ENCODE data around the gene RFXANK.
A peak's percentile ranks its signal among the peaks of the same experiment; 100 is the strongest.

Gene RFXANK

DNA sequence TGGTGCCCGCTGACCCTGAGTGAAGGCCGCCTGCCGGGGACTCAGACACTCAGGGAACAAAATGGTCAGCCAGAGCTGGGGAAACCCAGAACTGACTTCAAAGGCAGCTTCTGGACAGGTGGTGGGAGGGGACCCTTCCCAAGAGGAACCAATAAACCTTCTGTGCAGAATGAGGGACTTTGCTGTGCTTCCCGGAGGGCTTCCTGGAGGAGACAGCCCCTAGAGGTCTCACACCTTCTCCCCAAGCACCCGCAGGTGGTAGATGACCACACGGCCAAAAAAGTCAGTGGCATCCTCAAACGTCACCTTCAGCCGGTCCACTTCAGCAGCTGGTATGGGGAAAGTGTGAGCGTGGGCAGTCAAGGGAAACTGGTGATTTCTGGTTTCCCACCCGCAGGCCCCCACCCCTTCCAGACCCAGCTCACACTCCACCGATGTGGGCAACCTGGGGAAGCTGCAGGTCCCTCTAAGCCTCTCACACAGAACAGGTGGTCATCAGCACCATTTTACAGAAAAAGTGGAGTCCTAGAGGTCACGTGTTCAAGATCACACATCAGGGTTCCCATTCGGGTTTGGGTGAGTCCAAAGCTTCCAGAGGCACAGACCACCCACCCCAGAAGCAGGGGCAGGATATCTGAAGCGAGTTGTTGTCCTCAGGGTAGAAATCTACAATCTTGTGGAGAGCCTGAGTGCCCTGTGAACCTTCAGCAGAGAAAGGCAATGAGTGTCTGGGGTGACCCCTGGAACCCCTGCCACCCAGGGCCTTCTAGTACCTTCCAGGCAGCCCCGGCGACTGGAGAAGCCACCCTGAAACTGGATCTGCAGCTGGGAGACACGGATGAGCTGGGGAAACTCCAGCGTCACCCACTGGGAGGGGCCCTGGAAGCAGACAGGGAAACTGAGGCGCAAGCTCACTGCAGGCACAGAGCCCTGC, 9.9 kb downstream of the RFXANK start:
- no peak for TF ChIP-seq CTCF (IDR thresholded peaks at IDR 0.05; ENCODE audit: low read depth, low read length)
- peak overlapping the region; percentile 76 for H3K4me3 ChIP-seq (ENCODE audit: low read depth, low read length)
- DNase-seq (ENCODE audit: low read depth, low spot score): no peak
- in situ Hi-C loops (cut with HindIII; ENCODE audit: low sequenced_read_pairs): no loop called here

DNA sequence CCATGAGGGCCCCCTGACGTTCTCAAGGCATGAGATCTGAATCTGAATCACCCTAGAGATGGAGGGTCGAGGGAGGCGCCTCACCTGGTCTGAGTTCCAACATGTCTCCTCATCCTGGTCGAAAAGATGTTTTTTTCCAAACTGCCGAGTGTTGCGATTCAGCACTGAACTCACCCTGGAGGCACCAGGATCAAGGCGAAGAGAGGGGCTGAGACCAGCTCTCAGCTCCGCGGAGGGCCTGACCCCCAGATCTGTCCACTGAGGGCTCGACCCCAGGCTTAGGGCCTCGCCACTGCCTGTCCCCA, 10.6 kb downstream of the RFXANK start:
- no peak for DNase-seq (ENCODE audit: low read depth, low spot score)

GRCh38 chr19:19203012-19203856, 11.2 kb downstream of the RFXANK start, which contains the start of gene NR2C2AP:
Gene NR2C2AP (minus strand): TSS chr19:19203414. CDS start chr19:19203060, 354 bp downstream.
- TF ChIP-seq CTCF (IDR thresholded peaks at IDR 0.05; ENCODE audit: low read depth, low read length): no peak
- peak; percentile 87 for DNase-seq (ENCODE audit: low read depth, low spot score)
- in situ Hi-C loops (cut with HindIII; ENCODE audit: low sequenced_read_pairs): no loop called here
- H3K4me3 ChIP-seq (ENCODE audit: low read depth, low read length): peak within 1 kb of the TSS; percentile 76

More for the DNA sequence above, 10.6 kb downstream of the RFXANK start:
- peak overlapping the region; percentile 76 for H3K4me3 ChIP-seq (ENCODE audit: low read depth, low read length)
- in situ Hi-C loops (cut with HindIII; ENCODE audit: low sequenced_read_pairs): no loop called here
- no peak for TF ChIP-seq CTCF (IDR thresholded peaks at IDR 0.05; ENCODE audit: low read depth, low read length)

DNA sequence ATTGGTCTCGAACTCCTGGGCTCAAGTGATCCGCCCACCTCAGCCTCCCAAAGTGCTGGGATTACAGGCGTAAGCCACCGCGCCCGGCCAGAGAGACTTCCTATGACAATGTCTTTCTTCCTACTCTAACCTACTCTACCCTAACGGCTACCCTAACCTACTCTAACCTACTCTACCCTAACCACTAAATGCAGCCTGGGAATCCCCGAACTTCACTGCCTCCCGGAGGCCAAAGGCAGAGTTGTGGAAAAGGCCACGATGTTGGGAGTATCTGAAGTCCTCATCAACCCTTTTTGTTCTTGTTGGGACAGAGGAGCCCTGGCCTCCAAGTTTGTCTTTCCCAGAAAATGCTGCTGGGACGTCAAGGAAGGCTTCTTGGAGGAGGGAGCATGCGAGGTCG, 12.1 kb downstream of the RFXANK start:
- TF ChIP-seq CTCF (IDR thresholded peaks at IDR 0.05; ENCODE audit: low read depth, low read length): no peak
- in situ Hi-C loops (cut with HindIII; ENCODE audit: low sequenced_read_pairs): no loop called here
- DNase-seq (ENCODE audit: low read depth, low spot score): no peak
- no peak overlapping the region for H3K4me3 ChIP-seq (ENCODE audit: low read depth, low read length)

- no peak for TF ChIP-seq CTCF (IDR thresholded peaks at IDR 0.05; ENCODE audit: low read depth, low read length)
- no peak for DNase-seq (ENCODE audit: low read depth, low spot score)
- H3K4me3 ChIP-seq (ENCODE audit: low read depth, low read length): no peak overlapping the region
- in situ Hi-C loops (cut with HindIII; ENCODE audit: low sequenced_read_pairs): no loop called here
Observed at GRCh38 chr19:19205416-19206410, 13.7 kb downstream of the RFXANK start.

DNA sequence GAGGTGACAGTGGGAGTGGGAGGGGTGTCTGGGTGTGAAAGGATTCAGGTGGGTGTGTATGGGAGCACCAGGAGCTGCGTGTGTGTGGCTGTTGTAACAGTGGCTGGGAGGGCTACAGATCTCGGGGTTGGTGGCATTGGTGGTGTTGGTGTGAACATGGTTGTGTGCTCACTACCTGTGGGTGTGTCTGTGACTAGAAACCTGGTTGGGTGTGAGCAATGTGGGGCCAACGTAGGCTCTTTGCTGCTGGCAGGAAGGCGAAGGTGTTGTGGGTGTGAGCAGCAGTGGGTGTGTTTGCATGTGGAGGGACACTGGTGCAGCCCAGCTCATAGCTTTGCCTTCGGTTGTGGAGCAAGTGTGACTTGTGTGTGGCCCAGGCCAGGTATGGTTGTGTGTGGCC, 14.9 kb downstream of the RFXANK start:
- no peak for DNase-seq (ENCODE audit: low read depth, low spot score)
- in situ Hi-C loops (cut with HindIII; ENCODE audit: low sequenced_read_pairs): no loop called here
- H3K4me3 ChIP-seq (ENCODE audit: low read depth, low read length): no peak overlapping the region
- no peak for TF ChIP-seq CTCF (IDR thresholded peaks at IDR 0.05; ENCODE audit: low read depth, low read length)
